ENCODE measurements around the gene CNOT1. TPM values are rescaled to one million over a fixed set of nuclear protein-coding genes. Genes with fewer than 3 reads are reported as not detected.
"Not testable (repeated sequence)": the region's sequence is repeated elsewhere in the genome, so short reads cannot be mapped to it uniquely, and the experiment has no call there.

Gene CNOT1
- total RNA-seq, 6 donors from 2014 or later, result 78.9 to 158 (median 151) TPM

- H3K27ac ChIP-seq, result no peak overlapping the region
- H3K9me3 ChIP-seq, result no peaks in the 10 kb centered on the region
- no peaks in the 10 kb centered on the region for H3K4me1 ChIP-seq
- no peaks in the 10 kb centered on the region for H3K27me3 ChIP-seq
- no peak for DNase-seq
- no peak for ATAC-seq (ENCODE audit: low FRiP score in 2 of 2)
- H3K4me3 ChIP-seq, result no peak overlapping the region
- TF ChIP-seq EP300 (IDR thresholded peaks at IDR 0.05), result no peak
- TF ChIP-seq, protein P1, sequence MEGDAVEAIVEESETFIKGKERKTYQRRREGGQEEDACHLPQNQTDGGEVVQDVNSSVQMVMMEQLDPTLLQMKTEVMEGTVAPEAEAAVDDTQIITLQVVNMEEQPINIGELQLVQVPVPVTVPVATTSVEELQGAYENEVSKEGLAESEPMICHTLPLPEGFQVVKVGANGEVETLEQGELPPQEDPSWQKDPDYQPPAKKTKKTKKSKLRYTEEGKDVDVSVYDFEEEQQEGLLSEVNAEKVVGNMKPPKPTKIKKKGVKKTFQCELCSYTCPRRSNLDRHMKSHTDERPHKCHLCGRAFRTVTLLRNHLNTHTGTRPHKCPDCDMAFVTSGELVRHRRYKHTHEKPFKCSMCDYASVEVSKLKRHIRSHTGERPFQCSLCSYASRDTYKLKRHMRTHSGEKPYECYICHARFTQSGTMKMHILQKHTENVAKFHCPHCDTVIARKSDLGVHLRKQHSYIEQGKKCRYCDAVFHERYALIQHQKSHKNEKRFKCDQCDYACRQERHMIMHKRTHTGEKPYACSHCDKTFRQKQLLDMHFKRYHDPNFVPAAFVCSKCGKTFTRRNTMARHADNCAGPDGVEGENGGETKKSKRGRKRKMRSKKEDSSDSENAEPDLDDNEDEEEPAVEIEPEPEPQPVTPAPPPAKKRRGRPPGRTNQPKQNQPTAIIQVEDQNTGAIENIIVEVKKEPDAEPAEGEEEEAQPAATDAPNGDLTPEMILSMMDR (IDR thresholded peaks at IDR 0.05), result no peak
- no peak for TF ChIP-seq POLR2AphosphoS5 (IDR thresholded peaks at IDR 0.05)
- TF ChIP-seq POLR2A (IDR thresholded peaks at IDR 0.05), result no peak
- H3K36me3 ChIP-seq, result peaks cover 5 to 41% (median 21%) of the 10 kb centered on the region in 4 donors
Measured at GRCh38 chr16:58670177-58670576, 40.6 kb upstream of the CNOT1 start.

DNA sequence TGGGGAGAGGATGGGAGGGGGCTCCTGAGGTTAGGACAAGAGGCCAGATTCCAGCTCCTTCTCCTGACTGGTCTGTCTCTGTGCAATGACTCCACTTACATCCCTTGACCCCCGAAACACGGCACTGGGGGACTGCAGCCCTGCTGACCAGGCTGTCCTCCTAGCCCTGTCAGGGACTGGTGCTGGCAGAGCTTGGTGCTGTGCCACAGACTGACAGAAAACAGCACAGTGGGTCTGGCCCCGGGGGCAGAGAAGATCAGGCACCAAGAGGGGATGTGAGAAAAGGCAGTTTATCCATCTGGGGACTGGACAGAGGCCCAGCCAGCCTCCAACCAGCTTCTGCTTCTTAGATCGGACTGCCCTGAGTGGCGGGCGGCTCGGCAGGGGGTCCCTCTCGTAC is 35.6 kb upstream of the CNOT1 start:
- WGBS, 2 donors, result 84 to 88% methylated on average over 8 of the region's 8 CpGs

DNA sequence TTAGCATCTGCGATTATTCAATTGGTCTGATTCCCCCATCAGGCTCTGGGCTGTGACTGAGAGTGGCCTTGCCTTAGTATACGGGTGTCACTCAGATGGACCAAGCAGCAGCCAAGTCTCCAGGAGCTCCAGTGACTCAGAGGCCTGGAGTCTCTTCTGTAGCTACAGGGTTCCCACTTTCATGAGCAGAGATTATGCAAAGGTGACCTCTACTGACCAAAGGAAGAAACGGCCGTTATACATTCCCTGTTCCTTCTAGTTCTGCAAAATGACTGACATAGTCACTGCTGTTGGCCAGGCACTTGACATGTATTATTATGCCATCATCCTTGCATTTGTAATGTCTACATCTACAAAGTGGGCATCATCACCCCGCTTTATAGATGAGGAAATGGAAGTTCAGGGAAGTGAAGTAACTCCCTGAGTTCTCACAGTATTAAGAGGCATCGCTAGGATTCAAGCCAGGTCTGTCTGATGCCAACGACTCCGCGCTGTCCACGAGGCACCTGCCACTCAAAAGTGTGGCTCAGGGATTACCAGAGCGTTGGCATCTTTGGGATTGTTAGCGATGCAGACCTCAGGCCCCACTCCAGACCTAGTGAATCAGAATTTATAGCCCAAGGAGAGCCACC is 31.7 kb upstream of the CNOT1 start:
- TF ChIP-seq, protein P1 (IDR thresholded peaks at IDR 0.05), result peak in 5 of 6 experiments; percentile 13 to 65 (median 41)
- no peak for TF ChIP-seq POLR2A (IDR thresholded peaks at IDR 0.05)
- TF ChIP-seq POLR2AphosphoS5 (IDR thresholded peaks at IDR 0.05), result no peak
- WGBS, 2 donors, result 42 to 44% methylated on average over 12 of the region's 12 CpGs
- no peak overlapping the region for H3K27ac ChIP-seq
- H3K27me3 ChIP-seq, result no peaks in the 10 kb centered on the region
- no peaks in the 10 kb centered on the region for H3K4me1 ChIP-seq
- no peaks in the 10 kb centered on the region for H3K9me3 ChIP-seq
- H3K36me3 ChIP-seq, result no peaks in the 10 kb centered on the region
- no peak overlapping the region for H3K4me3 ChIP-seq
- DNase-seq (peak in 1 of 2 donors; percentile 62), ATAC-seq (ENCODE audit: low FRiP score in 2 of 2) (peak; percentile 83 to 93)

More for the DNA sequence above, 35.6 kb upstream of the CNOT1 start:
- Histone ChIP-seq H3K4me3 (no peak overlapping the region), H3K27me3 (no peaks in the 10 kb centered on the region), H3K27ac (no peak overlapping the region), H3K36me3 (peaks cover 0 to 25% (median 11%) of the 10 kb centered on the region in 4 donors), H3K9me3 (no peaks in the 10 kb centered on the region), H3K4me1 (no peaks in the 10 kb centered on the region)
- TF ChIP-seq POLR2A (IDR thresholded peaks at IDR 0.05) (no peak), POLR2AphosphoS5 (IDR thresholded peaks at IDR 0.05) (no peak), EP300 (IDR thresholded peaks at IDR 0.05) (no peak)
- TF ChIP-seq, protein P1 (IDR thresholded peaks at IDR 0.05), result no peak
- DNase-seq (no peak), ATAC-seq (ENCODE audit: low FRiP score in 2 of 2) (no peak)

DNA sequence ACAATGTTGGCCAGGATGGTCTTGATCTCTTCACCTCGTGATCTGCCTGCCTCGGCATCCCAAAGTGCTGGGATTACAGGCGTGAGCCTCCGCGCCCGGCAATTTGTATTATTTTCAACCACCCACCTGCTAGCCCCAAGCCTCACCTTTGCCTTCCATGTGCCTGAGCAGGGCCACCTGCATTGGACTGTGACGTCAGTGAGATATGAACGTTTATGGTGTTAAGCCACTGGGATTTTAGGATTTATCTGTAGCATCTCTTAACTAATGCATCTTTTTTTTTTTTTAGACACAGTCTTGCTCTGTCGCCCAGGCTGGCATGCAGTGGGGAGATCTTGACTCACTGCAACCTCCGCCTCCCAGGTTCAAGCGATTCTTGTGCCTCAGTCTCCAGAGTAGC is 30.3 kb upstream of the CNOT1 start:
- not testable (repeated sequence) for H3K27me3 ChIP-seq; ATAC-seq (ENCODE audit: low FRiP score in 2 of 2); H3K9me3 ChIP-seq; H3K36me3 ChIP-seq; H3K4me1 ChIP-seq; H3K4me3 ChIP-seq; H3K27ac ChIP-seq; DNase-seq
- WGBS, 2 donors, result 83 to 90% methylated on average over 11 of the region's 11 CpGs

DNA sequence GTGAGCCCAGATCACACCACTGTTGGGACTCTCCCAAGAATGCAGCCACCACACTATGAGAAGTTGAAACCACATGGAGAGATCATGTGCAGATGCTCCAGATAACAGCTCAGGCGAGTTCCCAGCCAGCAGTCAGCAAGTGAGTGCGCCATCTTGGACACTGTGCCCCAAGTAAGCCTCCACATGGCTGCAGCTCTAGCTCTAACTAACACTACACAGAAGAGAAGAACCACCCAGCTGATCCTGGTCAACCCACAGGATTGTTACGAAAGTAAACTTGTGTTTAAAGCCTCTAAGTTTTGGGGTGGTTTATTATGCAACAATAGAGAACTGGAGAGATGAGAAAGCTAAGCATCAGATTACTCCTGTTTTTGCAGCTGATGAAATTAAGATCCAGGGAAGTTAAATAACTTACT is 29.2 kb upstream of the CNOT1 start:
- Histone ChIP-seq H3K9me3 (no peaks in the 10 kb centered on the region), H3K27me3 (no peaks in the 10 kb centered on the region), H3K27ac (no peak overlapping the region), H3K4me1 (no peaks in the 10 kb centered on the region), H3K4me3 (no peak overlapping the region), H3K36me3 (no peaks in the 10 kb centered on the region)
- ATAC-seq (ENCODE audit: low FRiP score in 2 of 2) (no peak), DNase-seq (no peak)
- TF ChIP-seq POLR2A (IDR thresholded peaks at IDR 0.05) (no peak), POLR2AphosphoS5 (IDR thresholded peaks at IDR 0.05) (no peak), EP300 (IDR thresholded peaks at IDR 0.05) (no peak)
- TF ChIP-seq, protein P1 (IDR thresholded peaks at IDR 0.05), result no peak
- WGBS, 2 donors, result 76 to 80% methylated on average over 3 of the region's 3 CpGs

Measured in upper lobe of left lung (tissue), 6 donors.